Endothelial cell (in vitro differentiated cells): ENCODE measurements around the gene TRAPPC12. TPM values are rescaled to one million over a fixed set of nuclear protein-coding genes. Genes with fewer than 3 reads are reported as not detected.

ENCODE experiments used
- DNase-seq: peaks from one replicate; pipeline ENCODE4 v3.0.0; 2021; ENCODE audit warnings: low spot score
- H3K27ac Mint-ChIP-seq: one replicate; pipeline ENCODE4 v1.8.0; 2021; ENCODE audit warnings: mixed read lengths, inconsistent platforms; ENCODE audit not compliant: unreplicated experiment
- H3K27me3 Mint-ChIP-seq: one replicate; pipeline ENCODE4 v1.8.0; 2021; ENCODE audit warnings: mild to moderate bottlenecking, moderate library complexity, mixed read lengths, inconsistent platforms; ENCODE audit not compliant: unreplicated experiment
- H3K36me3 Mint-ChIP-seq: one replicate; pipeline ENCODE4 v1.8.0; 2021; ENCODE audit warnings: mild to moderate bottlenecking, low read depth, mixed read lengths, inconsistent platforms; ENCODE audit not compliant: unreplicated experiment
- H3K4me1 Mint-ChIP-seq: one replicate; pipeline ENCODE4 v1.8.0; 2021; ENCODE audit warnings: mild to moderate bottlenecking, mixed read lengths, inconsistent platforms; ENCODE audit not compliant: unreplicated experiment
- H3K4me3 Mint-ChIP-seq: one replicate; pipeline ENCODE4 v1.8.0; 2021; ENCODE audit warnings: mild to moderate bottlenecking, mixed read lengths, inconsistent platforms; ENCODE audit not compliant: unreplicated experiment
- H3K9me3 Mint-ChIP-seq: one replicate; pipeline ENCODE4 v1.8.0; 2021; ENCODE audit warnings: mixed read lengths, inconsistent platforms; ENCODE audit not compliant: unreplicated experiment
- total RNA-seq: library from RNA; stranded (reverse); fragmentation: NEBNext Ultra II Directional; extraction: Animal tissue kit (Norgen Biotek cat#: 25700); gene quantifications from one replicate; pipeline ENCODE4 v1.2.1, GENCODE V29; 2021; ENCODE audit not compliant: unreplicated experiment
- TF ChIP-seq, protein P1 (sequence below): fragments of 200-600 bp; sonication (generic); IDR thresholded peaks from one replicate; pipeline ENCODE4 v1.5.0; 2021; ENCODE audit warnings: antibody characterized with exemption; ENCODE audit not compliant: unreplicated experiment

Gene TRAPPC12
- total RNA-seq, 1 donor from 2014 or later, result 105 TPM

DNA sequence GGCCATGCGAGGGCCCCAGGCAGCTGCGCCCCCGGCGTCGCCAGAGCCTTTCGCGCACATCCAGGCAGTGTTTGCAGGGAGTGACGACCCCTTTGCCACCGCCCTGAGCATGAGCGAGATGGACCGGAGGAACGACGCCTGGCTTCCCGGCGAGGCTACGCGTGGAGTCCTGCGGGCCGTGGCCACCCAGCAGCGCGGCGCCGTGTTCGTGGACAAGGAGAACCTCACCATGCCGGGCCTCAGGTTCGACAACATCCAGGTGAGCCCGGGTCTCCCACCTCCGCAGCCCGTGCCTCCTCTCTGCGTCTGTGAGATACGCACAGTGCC lies 8.9 kb downstream of the TRAPPC12 start:
- DNase-seq, result no peak
- Mint-ChIP-seq H3K27ac (no peak overlapping the region), H3K27me3 (no peaks in the 10 kb centered on the region)

DNA sequence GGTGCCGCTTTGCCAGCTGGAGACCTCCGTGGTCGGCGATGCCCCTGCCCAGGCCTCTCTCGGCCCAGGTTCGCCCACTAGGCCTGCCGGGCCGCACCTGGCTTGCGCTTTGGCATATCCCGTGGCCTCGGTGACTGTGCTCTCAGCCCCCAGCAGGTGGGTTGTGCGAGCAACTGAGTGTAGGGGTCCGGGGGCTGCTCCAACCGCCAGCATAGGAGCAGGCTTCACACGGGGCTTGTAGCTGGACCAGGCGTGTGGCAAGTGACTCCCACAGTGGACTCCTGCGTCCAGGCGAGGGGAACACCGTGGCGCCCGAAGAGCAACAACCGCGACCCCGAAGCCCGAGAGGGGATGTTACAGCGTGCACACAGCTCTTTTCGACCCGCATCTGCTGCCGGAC lies 9.7 kb downstream of the TRAPPC12 start:
- no peak overlapping the region for H3K27ac Mint-ChIP-seq
- TF ChIP-seq, protein P1, sequence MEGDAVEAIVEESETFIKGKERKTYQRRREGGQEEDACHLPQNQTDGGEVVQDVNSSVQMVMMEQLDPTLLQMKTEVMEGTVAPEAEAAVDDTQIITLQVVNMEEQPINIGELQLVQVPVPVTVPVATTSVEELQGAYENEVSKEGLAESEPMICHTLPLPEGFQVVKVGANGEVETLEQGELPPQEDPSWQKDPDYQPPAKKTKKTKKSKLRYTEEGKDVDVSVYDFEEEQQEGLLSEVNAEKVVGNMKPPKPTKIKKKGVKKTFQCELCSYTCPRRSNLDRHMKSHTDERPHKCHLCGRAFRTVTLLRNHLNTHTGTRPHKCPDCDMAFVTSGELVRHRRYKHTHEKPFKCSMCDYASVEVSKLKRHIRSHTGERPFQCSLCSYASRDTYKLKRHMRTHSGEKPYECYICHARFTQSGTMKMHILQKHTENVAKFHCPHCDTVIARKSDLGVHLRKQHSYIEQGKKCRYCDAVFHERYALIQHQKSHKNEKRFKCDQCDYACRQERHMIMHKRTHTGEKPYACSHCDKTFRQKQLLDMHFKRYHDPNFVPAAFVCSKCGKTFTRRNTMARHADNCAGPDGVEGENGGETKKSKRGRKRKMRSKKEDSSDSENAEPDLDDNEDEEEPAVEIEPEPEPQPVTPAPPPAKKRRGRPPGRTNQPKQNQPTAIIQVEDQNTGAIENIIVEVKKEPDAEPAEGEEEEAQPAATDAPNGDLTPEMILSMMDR, result no peak
- H3K36me3 Mint-ChIP-seq, result peaks cover 38% of the 10 kb centered on the region
- H3K27me3 Mint-ChIP-seq, result peaks cover 2% of the 10 kb centered on the region
- peaks cover 3% of the 10 kb centered on the region for H3K4me1 Mint-ChIP-seq
- DNase-seq, result no peak
- H3K9me3 Mint-ChIP-seq, result no peaks in the 10 kb centered on the region
- no peak overlapping the region for H3K4me3 Mint-ChIP-seq

More for the DNA sequence above, 8.9 kb downstream of the TRAPPC12 start:
- no peak overlapping the region for H3K4me3 Mint-ChIP-seq
- TF ChIP-seq, protein P1, result no peak
- H3K36me3 Mint-ChIP-seq, result peaks cover 33% of the 10 kb centered on the region
- H3K4me1 Mint-ChIP-seq, result peaks cover 3% of the 10 kb centered on the region
- H3K9me3 Mint-ChIP-seq, result no peaks in the 10 kb centered on the region

DNA sequence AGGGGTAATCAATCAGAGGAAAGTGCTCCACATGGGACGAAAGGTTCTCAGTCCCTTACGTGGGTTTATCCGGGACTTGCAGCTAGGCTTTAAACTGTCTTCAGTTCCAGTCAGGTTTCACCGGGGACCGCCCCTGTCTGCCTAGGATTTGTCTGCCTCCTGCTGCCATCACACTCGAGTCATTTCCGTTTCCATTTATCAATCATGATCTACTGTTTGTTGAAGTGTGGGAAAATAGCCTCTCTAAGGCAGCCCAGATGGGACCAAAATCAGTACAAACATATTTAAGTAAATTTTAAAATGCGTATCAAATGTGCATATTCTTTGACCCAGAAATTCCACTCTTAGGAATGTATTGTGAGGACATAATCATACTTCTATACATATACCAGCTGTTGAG lies 10.5 kb downstream of the TRAPPC12 start:
- H3K27ac Mint-ChIP-seq, result no peak overlapping the region
- peaks cover 43% of the 10 kb centered on the region for H3K36me3 Mint-ChIP-seq
- no peak for DNase-seq
- H3K4me1 Mint-ChIP-seq, result peaks cover 3% of the 10 kb centered on the region
- TF ChIP-seq, protein P1, result no peak
- H3K9me3 Mint-ChIP-seq, result no peaks in the 10 kb centered on the region
- no peak overlapping the region for H3K4me3 Mint-ChIP-seq
- H3K27me3 Mint-ChIP-seq, result peaks cover 2% of the 10 kb centered on the region

DNA sequence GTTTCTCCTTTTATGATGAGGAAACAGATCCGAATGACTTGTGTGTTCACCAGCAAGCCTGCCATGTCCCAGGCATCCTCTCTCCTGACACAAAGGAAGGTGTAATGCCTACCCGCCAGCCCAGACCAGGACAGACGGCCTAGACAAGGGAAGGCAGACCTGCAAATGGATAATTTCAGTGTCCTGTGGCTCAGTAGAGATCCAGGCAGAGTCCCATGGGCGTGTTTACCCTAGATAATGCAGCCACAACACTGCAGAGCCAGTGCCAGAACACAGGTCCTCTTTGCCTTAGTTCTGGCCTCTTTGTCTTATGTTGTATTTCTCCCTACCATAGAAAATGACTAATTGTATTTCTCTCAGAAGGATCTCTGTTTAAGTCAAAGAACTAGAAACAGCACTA lies 12.7 kb downstream of the TRAPPC12 start:
- Mint-ChIP-seq H3K36me3 (peaks cover 57% of the 10 kb centered on the region), H3K4me1 (peaks cover 3% of the 10 kb centered on the region), H3K4me3 (no peak overlapping the region), H3K27ac (no peak overlapping the region), H3K27me3 (peaks cover 3% of the 10 kb centered on the region), H3K9me3 (peaks cover 7% of the 10 kb centered on the region)
- DNase-seq, result no peak
- TF ChIP-seq, protein P1, result no peak

DNA sequence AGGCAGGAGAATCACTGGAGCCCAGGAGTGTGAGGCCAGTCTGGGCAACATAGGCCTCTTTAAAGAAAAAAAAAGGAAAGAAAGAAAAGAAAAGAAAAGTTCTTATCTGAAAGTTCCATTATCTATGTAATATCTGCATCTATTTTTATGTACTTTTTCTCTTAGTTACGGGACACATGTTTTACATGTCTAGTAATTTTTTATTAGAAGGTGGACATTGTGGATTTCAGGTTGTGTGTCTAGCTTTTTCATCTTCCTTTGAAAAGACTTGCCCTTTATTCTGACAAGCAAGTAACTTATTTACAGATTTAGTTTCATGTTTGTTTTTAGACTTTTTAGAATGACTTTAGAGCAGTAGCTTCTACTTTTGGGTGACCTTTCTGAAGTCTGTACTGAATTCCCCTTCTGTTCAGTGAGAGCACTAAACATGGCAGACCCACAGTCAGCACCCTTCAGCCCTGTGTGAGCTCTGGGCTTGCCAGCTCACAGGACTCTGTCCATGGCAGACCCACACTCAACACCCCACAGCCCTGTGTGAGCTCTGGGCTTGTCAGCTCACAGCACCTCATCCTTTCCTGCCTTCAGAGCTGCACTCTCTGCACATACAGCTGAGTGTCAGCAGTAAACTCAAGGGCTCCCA lies 17.5 kb downstream of the TRAPPC12 start:
- peaks cover 13% of the 10 kb centered on the region for H3K4me1 Mint-ChIP-seq
- H3K4me3 Mint-ChIP-seq, result no peak overlapping the region
- TF ChIP-seq, protein P1, result no peak
- no peak for DNase-seq
- peaks cover 7% of the 10 kb centered on the region for H3K27me3 Mint-ChIP-seq
- no peak overlapping the region for H3K27ac Mint-ChIP-seq
- H3K9me3 Mint-ChIP-seq, result peaks cover 7% of the 10 kb centered on the region
- peaks cover 46% of the 10 kb centered on the region for H3K36me3 Mint-ChIP-seq
